Measurements from ENCODE around the gene CATSPERD. TPM values are rescaled to one million over a fixed set of nuclear protein-coding genes. Genes with fewer than 3 reads are reported as not detected.

The CATSPERD gene
- total and polyA plus RNA-seq, 9 of the 15 experiments (the other 6 are each of a cell fraction or from before 2014, with no cell fraction given) = not detected

GRCh38 chr19:5680084-5680436, 40.4 kb upstream of the CATSPERD start (continued):
- TF ChIP-seq, protein P1, sequence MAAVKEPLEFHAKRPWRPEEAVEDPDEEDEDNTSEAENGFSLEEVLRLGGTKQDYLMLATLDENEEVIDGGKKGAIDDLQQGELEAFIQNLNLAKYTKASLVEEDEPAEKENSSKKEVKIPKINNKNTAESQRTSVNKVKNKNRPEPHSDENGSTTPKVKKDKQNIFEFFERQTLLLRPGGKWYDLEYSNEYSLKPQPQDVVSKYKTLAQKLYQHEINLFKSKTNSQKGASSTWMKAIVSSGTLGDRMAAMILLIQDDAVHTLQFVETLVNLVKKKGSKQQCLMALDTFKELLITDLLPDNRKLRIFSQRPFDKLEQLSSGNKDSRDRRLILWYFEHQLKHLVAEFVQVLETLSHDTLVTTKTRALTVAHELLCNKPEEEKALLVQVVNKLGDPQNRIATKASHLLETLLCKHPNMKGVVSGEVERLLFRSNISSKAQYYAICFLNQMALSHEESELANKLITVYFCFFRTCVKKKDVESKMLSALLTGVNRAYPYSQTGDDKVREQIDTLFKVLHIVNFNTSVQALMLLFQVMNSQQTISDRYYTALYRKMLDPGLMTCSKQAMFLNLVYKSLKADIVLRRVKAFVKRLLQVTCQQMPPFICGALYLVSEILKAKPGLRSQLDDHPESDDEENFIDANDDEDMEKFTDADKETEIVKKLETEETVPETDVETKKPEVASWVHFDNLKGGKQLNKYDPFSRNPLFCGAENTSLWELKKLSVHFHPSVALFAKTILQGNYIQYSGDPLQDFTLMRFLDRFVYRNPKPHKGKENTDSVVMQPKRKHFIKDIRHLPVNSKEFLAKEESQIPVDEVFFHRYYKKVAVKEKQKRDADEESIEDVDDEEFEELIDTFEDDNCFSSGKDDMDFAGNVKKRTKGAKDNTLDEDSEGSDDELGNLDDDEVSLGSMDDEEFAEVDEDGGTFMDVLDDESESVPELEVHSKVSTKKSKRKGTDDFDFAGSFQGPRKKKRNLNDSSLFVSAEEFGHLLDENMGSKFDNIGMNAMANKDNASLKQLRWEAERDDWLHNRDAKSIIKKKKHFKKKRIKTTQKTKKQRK (IDR thresholded peaks at IDR 0.05; ENCODE audit: borderline replicate concordance, low read depth, low read length) = no peak
- no peak for TF ChIP-seq BMI1 (IDR thresholded peaks at IDR 0.05; ENCODE audit: low read length)
- TF ChIP-seq, protein P2, sequence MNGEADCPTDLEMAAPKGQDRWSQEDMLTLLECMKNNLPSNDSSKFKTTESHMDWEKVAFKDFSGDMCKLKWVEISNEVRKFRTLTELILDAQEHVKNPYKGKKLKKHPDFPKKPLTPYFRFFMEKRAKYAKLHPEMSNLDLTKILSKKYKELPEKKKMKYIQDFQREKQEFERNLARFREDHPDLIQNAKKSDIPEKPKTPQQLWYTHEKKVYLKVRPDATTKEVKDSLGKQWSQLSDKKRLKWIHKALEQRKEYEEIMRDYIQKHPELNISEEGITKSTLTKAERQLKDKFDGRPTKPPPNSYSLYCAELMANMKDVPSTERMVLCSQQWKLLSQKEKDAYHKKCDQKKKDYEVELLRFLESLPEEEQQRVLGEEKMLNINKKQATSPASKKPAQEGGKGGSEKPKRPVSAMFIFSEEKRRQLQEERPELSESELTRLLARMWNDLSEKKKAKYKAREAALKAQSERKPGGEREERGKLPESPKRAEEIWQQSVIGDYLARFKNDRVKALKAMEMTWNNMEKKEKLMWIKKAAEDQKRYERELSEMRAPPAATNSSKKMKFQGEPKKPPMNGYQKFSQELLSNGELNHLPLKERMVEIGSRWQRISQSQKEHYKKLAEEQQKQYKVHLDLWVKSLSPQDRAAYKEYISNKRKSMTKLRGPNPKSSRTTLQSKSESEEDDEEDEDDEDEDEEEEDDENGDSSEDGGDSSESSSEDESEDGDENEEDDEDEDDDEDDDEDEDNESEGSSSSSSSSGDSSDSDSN (IDR thresholded peaks at IDR 0.05; ENCODE audit: borderline replicate concordance in 1 of 2, low read depth in 2 of 2, low read length in 2 of 2) = no peak
- no peak for TF ChIP-seq MAX (CRISPR knock-in tag; IDR thresholded peaks at IDR 0.05)
- no peak for TF ChIP-seq TEAD2 (tag; IDR thresholded peaks at IDR 0.05)
- no peak for TF ChIP-seq HNRNPK (IDR thresholded peaks at IDR 0.05; ENCODE audit: low read depth, low read length, poor library complexity, severe bottlenecking)
- no peak for TF ChIP-seq RBBP5 (IDR thresholded peaks at IDR 0.05; ENCODE audit: borderline replicate concordance, insufficient read depth, low read length, poor library complexity, severe bottlenecking)
- TF ChIP-seq, protein P3, sequence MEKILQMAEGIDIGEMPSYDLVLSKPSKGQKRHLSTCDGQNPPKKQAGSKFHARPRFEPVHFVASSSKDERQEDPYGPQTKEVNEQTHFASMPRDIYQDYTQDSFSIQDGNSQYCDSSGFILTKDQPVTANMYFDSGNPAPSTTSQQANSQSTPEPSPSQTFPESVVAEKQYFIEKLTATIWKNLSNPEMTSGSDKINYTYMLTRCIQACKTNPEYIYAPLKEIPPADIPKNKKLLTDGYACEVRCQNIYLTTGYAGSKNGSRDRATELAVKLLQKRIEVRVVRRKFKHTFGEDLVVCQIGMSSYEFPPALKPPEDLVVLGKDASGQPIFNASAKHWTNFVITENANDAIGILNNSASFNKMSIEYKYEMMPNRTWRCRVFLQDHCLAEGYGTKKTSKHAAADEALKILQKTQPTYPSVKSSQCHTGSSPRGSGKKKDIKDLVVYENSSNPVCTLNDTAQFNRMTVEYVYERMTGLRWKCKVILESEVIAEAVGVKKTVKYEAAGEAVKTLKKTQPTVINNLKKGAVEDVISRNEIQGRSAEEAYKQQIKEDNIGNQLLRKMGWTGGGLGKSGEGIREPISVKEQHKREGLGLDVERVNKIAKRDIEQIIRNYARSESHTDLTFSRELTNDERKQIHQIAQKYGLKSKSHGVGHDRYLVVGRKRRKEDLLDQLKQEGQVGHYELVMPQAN (IDR thresholded peaks at IDR 0.05; ENCODE audit: borderline replicate concordance) = peak; percentile 87; the same call in 1 of the 2 replicates
- no peak for TF ChIP-seq CBX2 (IDR thresholded peaks at IDR 0.05; ENCODE audit: insufficient read depth, low read length, poor library complexity, severe bottlenecking)
- TF ChIP-seq, protein P4, sequence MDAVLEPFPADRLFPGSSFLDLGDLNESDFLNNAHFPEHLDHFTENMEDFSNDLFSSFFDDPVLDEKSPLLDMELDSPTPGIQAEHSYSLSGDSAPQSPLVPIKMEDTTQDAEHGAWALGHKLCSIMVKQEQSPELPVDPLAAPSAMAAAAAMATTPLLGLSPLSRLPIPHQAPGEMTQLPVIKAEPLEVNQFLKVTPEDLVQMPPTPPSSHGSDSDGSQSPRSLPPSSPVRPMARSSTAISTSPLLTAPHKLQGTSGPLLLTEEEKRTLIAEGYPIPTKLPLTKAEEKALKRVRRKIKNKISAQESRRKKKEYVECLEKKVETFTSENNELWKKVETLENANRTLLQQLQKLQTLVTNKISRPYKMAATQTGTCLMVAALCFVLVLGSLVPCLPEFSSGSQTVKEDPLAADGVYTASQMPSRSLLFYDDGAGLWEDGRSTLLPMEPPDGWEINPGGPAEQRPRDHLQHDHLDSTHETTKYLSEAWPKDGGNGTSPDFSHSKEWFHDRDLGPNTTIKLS (IDR thresholded peaks at IDR 0.05; ENCODE audit: borderline replicate concordance, low read depth) = no peak
- TF ChIP-seq PHF20 (IDR thresholded peaks at IDR 0.05; ENCODE audit: partially characterized antibody) = peak; percentile 78
- no peak for TF ChIP-seq ZNF589 (CRISPR knock-in tag; IDR thresholded peaks at IDR 0.05; ENCODE audit: low read depth)
- peak; percentile 22; the same call in 1 of the 2 replicates for TF ChIP-seq GATAD2A (IDR thresholded peaks at IDR 0.05)
- TF ChIP-seq HBP1 (CRISPR knock-in tag; IDR thresholded peaks at IDR 0.05) = 0 out of 2 replicates have a peak, but pooled peaks have one; percentile 56
- TF ChIP-seq ZNF408 (CRISPR knock-in tag; IDR thresholded peaks at IDR 0.05; ENCODE audit: low read depth) = no peak
- TF ChIP-seq SMARCC2 (IDR thresholded peaks at IDR 0.05; ENCODE audit: low read depth) = no peak

Measured in K562 (cell line).